HG03135 (cell line): ENCODE measurements around the gene PCDHB1.

ENCODE experiments used
- ATAC-seq: cut with Tn5 transposase; IDR thresholded peaks from one replicate; pipeline ENCODE4 v1.9.1; 2021; ENCODE audit warnings: mild to moderate bottlenecking, moderate library complexity; ENCODE audit not compliant: unreplicated experiment

PCDHB1 gene

GRCh38 chr5:141050622-141051520, at the start of gene PCDHB1:
Gene PCDHB1, plus strand, starts transcription at chr5:141051374. Its CDS starts 97 bp downstream, at chr5:141051471.
- no peak for ATAC-seq

GRCh38 chr5:141001446-141001843, 49.7 kb upstream of the PCDHB1 start:
- no peak for ATAC-seq

- ATAC-seq = no peak
These were observed 49.1 kb upstream of the PCDHB1 start for GRCh38 chr5:141001844-141002604.

GRCh38 chr5:141002605-141002965, 48.6 kb upstream of the PCDHB1 start:
- no peak for ATAC-seq

- ATAC-seq = no peak
These were observed 48.1 kb upstream of the PCDHB1 start for GRCh38 chr5:141003031-141003430.

GRCh38 chr5:141003791-141004611, 47.2 kb upstream of the PCDHB1 start:
- ATAC-seq = no peak

- ATAC-seq = no peak
These were observed 43.4 kb upstream of the PCDHB1 start for GRCh38 chr5:141007791-141008190.

GRCh38 chr5:141010047-141010793, 41.0 kb upstream of the PCDHB1 start:
- no peak for ATAC-seq

GRCh38 chr5:141017943-141018342, 33.2 kb upstream of the PCDHB1 start:
- no peak for ATAC-seq

- no peak for ATAC-seq
These were observed 28.8 kb upstream of the PCDHB1 start for GRCh38 chr5:141022384-141022783.

- no peak for ATAC-seq
These were observed 20.2 kb upstream of the PCDHB1 start for GRCh38 chr5:141031006-141031405.

- no peak for ATAC-seq
These were observed 18.5 kb upstream of the PCDHB1 start for GRCh38 chr5:141032626-141033025.

GRCh38 chr5:141039061-141039460, 12.1 kb upstream of the PCDHB1 start:
- no peak for ATAC-seq

GRCh38 chr5:141039517-141039916, 11.7 kb upstream of the PCDHB1 start:
- ATAC-seq = no peak

GRCh38 chr5:141040093-141040770, 10.9 kb upstream of the PCDHB1 start:
- ATAC-seq = no peak

- ATAC-seq = peak; percentile 65
These were observed 10.3 kb upstream of the PCDHB1 start for GRCh38 chr5:141040771-141041426.

GRCh38 chr5:141041427-141041785, 9.8 kb upstream of the PCDHB1 start:
- no peak for ATAC-seq

- no peak for ATAC-seq
These were observed 8.6 kb upstream of the PCDHB1 start for GRCh38 chr5:141042555-141042954.

GRCh38 chr5:141051521-141051866, 320 bp downstream of the PCDHB1 start:
- no peak for ATAC-seq

- no peak for ATAC-seq
These were observed 26.7 kb downstream of the PCDHB1 start for GRCh38 chr5:141077826-141078225.
